Cardiac muscle cell (in vitro differentiated cells and primary cell): ENCODE data around the gene SMARCD3. TPM values are rescaled to one million over a fixed set of nuclear protein-coding genes. Genes with fewer than 3 reads are reported as not detected.

Experiments
- DNase-seq, 2 donors: peaks; one replicate each; pipeline versions ENCODE4 v3.0.0 to v3.0.0-alpha.2; 2010 to 2017; ENCODE audit warnings: low read depth in 1 of 2, low spot score in 1 of 2
- H3K27ac ChIP-seq: fragments of 200-600 bp; sonication (generic); 2 replicates; pipeline ENCODE4 v1.5.1; 2016
- H3K27me3 ChIP-seq: fragments of 200-600 bp; sonication (generic); 2 replicates; pipeline ENCODE4 v1.6.0; 2016; ENCODE audit warnings: control low read depth
- H3K36me3 ChIP-seq: fragments of 200-600 bp; sonication (generic); 2 replicates; pipeline ENCODE4 v1.5.1; 2016; ENCODE audit warnings: control low read depth
- H3K4me1 ChIP-seq: fragments of 200-600 bp; sonication (generic); 2 replicates; pipeline ENCODE4 v1.8.1; 2017; ENCODE audit warnings: low read depth, mild to moderate bottlenecking, mixed run types
- H3K4me3 ChIP-seq: fragments of 200-600 bp; sonication (generic); 2 replicates; pipeline ENCODE4 v1.5.1; 2016; ENCODE audit warnings: mild to moderate bottlenecking
- H3K9me3 ChIP-seq: fragments of 200-600 bp; sonication (generic); 2 replicates; pipeline ENCODE4 v1.5.1; 2017; ENCODE audit warnings: low read depth, mild to moderate bottlenecking, control low read depth
- CTCF ChIP-seq: IDR thresholded peaks from 2 replicates; pipeline ENCODE4 v1.5.1; 2012; ENCODE audit warnings: low read depth, mild to moderate bottlenecking, low read length
- polyA plus RNA-seq: library from polyadenylated mRNA; unstranded; fragments of >200 nt; fragmentation: Nextera tagmentation; extraction: Ambion mirVana; gene quantifications from 2 replicates; pipeline ENCODE4 v1.2.1, GENCODE V29; 2016
- total RNA-seq: library from RNA; depleted of rRNA; stranded (reverse); fragments of >200 nt; gene quantifications from 2 replicates; pipeline ENCODE4 v1.2.3, GENCODE V29; 2016

SMARCD3 gene
- total and polyA plus RNA-seq, 2 experiments from 2014 or later, result 180 to 237 TPM

- TF ChIP-seq CTCF, result no peak
- Histone ChIP-seq H3K9me3 (no peaks in the 10 kb centered on the region), H3K27me3 (no peaks in the 10 kb centered on the region), H3K36me3 (peaks cover 53% of the 10 kb centered on the region), H3K4me3 (no peak overlapping the region), H3K27ac (peak overlapping the region; percentile 52), H3K4me1 (peaks cover 4% of the 10 kb centered on the region)
- no peak for DNase-seq
Measured at GRCh38 chr7:151237244-151238189, 11.0 kb downstream of the SMARCD3 start.

GRCh38 chr7:151236406-151236805 lies 12.1 kb downstream of the SMARCD3 start:
- H3K36me3 ChIP-seq, result peaks cover 43% of the 10 kb centered on the region

GRCh38 chr7:151235091-151235787 lies 13.3 kb downstream of the SMARCD3 start:
- DNase-seq, result no peak
- no peak overlapping the region for H3K4me3 ChIP-seq
- peaks cover 35% of the 10 kb centered on the region for H3K36me3 ChIP-seq
- H3K27ac ChIP-seq, result no peak overlapping the region
- H3K27me3 ChIP-seq, result no peaks in the 10 kb centered on the region
- H3K9me3 ChIP-seq, result no peaks in the 10 kb centered on the region
- H3K4me1 ChIP-seq, result peaks cover 4% of the 10 kb centered on the region
- no peak for TF ChIP-seq CTCF

More at GRCh38 chr7:151236406-151236805, 12.1 kb downstream of the SMARCD3 start:
- no peak for DNase-seq
- no peaks in the 10 kb centered on the region for H3K9me3 ChIP-seq
- no peak for TF ChIP-seq CTCF
- H3K27me3 ChIP-seq, result no peaks in the 10 kb centered on the region
- H3K4me1 ChIP-seq, result peaks cover 4% of the 10 kb centered on the region
- no peak overlapping the region for H3K4me3 ChIP-seq
- H3K27ac ChIP-seq, result no peak overlapping the region

GRCh38 chr7:151233804-151234203 lies 14.7 kb downstream of the SMARCD3 start:
- peaks cover 26% of the 10 kb centered on the region for H3K36me3 ChIP-seq
- no peaks in the 10 kb centered on the region for H3K27me3 ChIP-seq
- H3K4me1 ChIP-seq, result peaks cover 4% of the 10 kb centered on the region
- no peak overlapping the region for H3K27ac ChIP-seq
- no peak overlapping the region for H3K4me3 ChIP-seq
- no peak for DNase-seq
- H3K9me3 ChIP-seq, result no peaks in the 10 kb centered on the region
- TF ChIP-seq CTCF, result no peak

- Histone ChIP-seq H3K27me3 (no peaks in the 10 kb centered on the region), H3K9me3 (no peaks in the 10 kb centered on the region), H3K27ac (peak overlapping the region; percentile 53), H3K4me1 (peaks cover 9% of the 10 kb centered on the region), H3K36me3 (peaks cover 19% of the 10 kb centered on the region), H3K4me3 (peak overlapping the region; percentile 92)
- no peak for TF ChIP-seq CTCF
- DNase-seq, result peak; percentile 39 to 79
Measured at GRCh38 chr7:151232917-151233701, 15.4 kb downstream of the SMARCD3 start.
